ENCODE results near the gene NACA2.
"Not testable (repeated sequence)": the region's sequence is repeated elsewhere in the genome, so short reads cannot be mapped to it uniquely, and the experiment has no call there.

NACA2 gene

DNA sequence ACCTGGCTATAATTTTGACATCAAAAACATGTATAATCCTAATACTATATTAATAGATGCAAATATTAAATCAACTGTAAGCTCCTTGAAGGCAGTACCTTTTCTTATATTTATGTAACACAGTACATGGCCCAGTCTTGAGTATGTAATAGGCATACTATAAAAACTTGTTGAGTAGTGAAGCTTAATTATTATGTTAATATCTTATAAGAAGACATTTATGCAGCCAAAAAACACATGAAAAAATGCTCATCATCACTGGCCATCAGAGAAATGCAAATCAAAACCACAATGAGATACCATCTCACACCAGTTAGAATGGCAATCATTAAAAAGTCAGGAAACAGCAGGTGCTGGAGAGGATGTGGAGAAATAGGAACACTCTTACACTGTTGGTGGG, 25.2 kb downstream of the NACA2 start:
- H3K27ac ChIP-seq (ENCODE audit: low read depth, low read length); H3K79me2 ChIP-seq (ENCODE audit: control insufficient read depth, low read length); H3K9me3 ChIP-seq (ENCODE audit: control insufficient read depth, insufficient read depth, low read length); H3K36me3 ChIP-seq (ENCODE audit: control insufficient read depth, low read length); H3K9me2 ChIP-seq (replicated peaks; ENCODE audit: control insufficient read depth, low read length); H3K4me1 ChIP-seq (ENCODE audit: control insufficient read depth, low read length); H3F3A ChIP-seq (ENCODE audit: control insufficient read depth, insufficient read depth); H3K4me3 ChIP-seq (ENCODE audit: low read length); H4K20me1 ChIP-seq (ENCODE audit: control insufficient read depth, insufficient read depth, low read depth, low read length); H3K27me3 ChIP-seq (ENCODE audit: control insufficient read depth, low read length); H3K4me2 ChIP-seq (ENCODE audit: low read length): not testable (repeated sequence)

DNA sequence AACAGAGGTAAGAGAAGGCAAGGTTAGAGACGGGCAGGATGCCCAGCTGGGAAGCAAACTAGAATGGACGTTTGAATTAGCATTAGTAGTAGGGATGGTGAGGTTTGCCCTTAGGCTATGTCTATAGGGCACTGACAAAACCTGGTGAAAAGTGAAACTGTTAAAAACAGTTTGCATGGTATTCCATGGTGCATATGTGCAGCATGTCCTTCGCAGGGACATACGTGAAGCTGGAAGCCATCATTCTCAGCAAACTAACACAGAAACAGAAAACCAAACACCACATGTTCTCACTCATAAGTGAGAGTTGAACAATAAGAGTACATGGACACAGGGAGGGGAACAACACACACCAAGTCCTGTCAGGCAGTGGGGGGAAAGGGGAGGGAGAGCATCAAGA, 25.8 kb downstream of the NACA2 start:
- TF ChIP-seq, protein P1, sequence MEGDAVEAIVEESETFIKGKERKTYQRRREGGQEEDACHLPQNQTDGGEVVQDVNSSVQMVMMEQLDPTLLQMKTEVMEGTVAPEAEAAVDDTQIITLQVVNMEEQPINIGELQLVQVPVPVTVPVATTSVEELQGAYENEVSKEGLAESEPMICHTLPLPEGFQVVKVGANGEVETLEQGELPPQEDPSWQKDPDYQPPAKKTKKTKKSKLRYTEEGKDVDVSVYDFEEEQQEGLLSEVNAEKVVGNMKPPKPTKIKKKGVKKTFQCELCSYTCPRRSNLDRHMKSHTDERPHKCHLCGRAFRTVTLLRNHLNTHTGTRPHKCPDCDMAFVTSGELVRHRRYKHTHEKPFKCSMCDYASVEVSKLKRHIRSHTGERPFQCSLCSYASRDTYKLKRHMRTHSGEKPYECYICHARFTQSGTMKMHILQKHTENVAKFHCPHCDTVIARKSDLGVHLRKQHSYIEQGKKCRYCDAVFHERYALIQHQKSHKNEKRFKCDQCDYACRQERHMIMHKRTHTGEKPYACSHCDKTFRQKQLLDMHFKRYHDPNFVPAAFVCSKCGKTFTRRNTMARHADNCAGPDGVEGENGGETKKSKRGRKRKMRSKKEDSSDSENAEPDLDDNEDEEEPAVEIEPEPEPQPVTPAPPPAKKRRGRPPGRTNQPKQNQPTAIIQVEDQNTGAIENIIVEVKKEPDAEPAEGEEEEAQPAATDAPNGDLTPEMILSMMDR (IDR thresholded peaks at IDR 0.05; ENCODE audit: low read depth, low read length, poor library complexity, severe bottlenecking) = no peak
- no peak for TF ChIP-seq EZH2phosphoT487 (IDR thresholded peaks at IDR 0.05; ENCODE audit: borderline replicate concordance, low read length)

DNA sequence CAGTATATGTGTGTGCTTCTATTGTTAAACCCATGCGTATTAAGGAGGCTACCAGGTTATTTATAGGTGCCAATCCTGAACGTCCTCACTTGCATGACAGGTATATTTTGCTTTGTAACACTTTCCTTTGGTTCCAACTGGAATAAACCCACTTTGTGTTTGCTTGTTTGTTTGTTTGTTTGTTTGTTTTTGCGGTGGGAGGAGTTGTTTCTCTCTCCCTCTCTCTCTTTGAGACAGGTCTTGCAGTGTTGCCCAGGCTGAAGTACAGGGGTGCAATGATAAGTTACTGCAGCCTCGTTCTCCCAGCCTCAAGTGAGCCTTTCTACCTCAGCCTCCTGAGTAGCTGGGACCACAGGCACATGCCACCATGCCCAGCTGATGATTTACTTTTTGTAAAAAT, 28.7 kb downstream of the NACA2 start:
- Histone ChIP-seq H4K20me1 (ENCODE audit: control insufficient read depth, insufficient read depth, low read depth, low read length) (no peaks in the 10 kb centered on the region), H3K9me2 (replicated peaks; ENCODE audit: control insufficient read depth, low read length) (no peaks in the 10 kb centered on the region), H3F3A (ENCODE audit: control insufficient read depth, insufficient read depth) (no peaks in the 10 kb centered on the region), H3K79me2 (ENCODE audit: control insufficient read depth, low read length) (no peaks in the 10 kb centered on the region), H3K27me3 (ENCODE audit: control insufficient read depth, low read length) (no peaks in the 10 kb centered on the region), H3K9me3 (ENCODE audit: control insufficient read depth, insufficient read depth, low read length) (no peaks in the 10 kb centered on the region), H3K4me1 (ENCODE audit: control insufficient read depth, low read length) (no peaks in the 10 kb centered on the region), H3K4me3 (ENCODE audit: low read length) (no peak overlapping the region), H3K36me3 (ENCODE audit: control insufficient read depth, low read length) (no peaks in the 10 kb centered on the region), H3K27ac (ENCODE audit: low read depth, low read length) (no peak overlapping the region), H3K4me2 (ENCODE audit: low read length) (no peak overlapping the region)
- no peak for TF ChIP-seq EZH2phosphoT487 (IDR thresholded peaks at IDR 0.05; ENCODE audit: borderline replicate concordance, low read length)
- TF ChIP-seq, protein P1 (IDR thresholded peaks at IDR 0.05; ENCODE audit: low read depth, low read length, poor library complexity, severe bottlenecking) = no peak

More for the DNA sequence above, 25.8 kb downstream of the NACA2 start:
- no peak overlapping the region for H3K4me2 ChIP-seq (ENCODE audit: low read length)
- no peaks in the 10 kb centered on the region for H3K4me1 ChIP-seq (ENCODE audit: control insufficient read depth, low read length)
- no peak overlapping the region for H3K4me3 ChIP-seq (ENCODE audit: low read length)
- no peaks in the 10 kb centered on the region for H3K9me3 ChIP-seq (ENCODE audit: control insufficient read depth, insufficient read depth, low read length)
- no peaks in the 10 kb centered on the region for H4K20me1 ChIP-seq (ENCODE audit: control insufficient read depth, insufficient read depth, low read depth, low read length)
- no peaks in the 10 kb centered on the region for H3F3A ChIP-seq (ENCODE audit: control insufficient read depth, insufficient read depth)
- no peak overlapping the region for H3K27ac ChIP-seq (ENCODE audit: low read depth, low read length)
- H3K36me3 ChIP-seq (ENCODE audit: control insufficient read depth, low read length) = no peaks in the 10 kb centered on the region
- no peaks in the 10 kb centered on the region for H3K9me2 ChIP-seq (replicated peaks; ENCODE audit: control insufficient read depth, low read length)
- H3K27me3 ChIP-seq (ENCODE audit: control insufficient read depth, low read length) = no peaks in the 10 kb centered on the region
- peaks cover 7% of the 10 kb centered on the region; the same call in 1 of the 2 replicates for H3K79me2 ChIP-seq (ENCODE audit: control insufficient read depth, low read length)

DNA sequence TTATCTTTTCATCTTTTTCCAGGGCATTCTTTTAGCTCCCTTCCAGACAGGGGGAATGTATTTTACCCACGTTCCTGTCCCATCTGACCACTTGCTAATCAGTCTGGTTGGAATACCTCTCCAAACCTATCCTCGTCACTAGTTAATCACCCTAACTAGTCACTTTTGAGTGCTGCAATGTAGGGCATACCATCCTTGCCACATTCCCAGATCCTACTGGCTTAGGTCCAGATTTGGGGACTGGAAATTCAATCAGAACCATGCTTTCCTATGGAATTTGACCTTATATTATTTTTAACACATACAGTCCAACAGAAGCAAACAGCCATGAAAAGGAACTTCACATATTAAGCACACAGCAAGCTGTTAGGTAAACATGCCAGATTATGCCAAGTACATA, 29.7 kb downstream of the NACA2 start:
- no peaks in the 10 kb centered on the region for H3K36me3 ChIP-seq (ENCODE audit: control insufficient read depth, low read length)
- H3K4me1 ChIP-seq (ENCODE audit: control insufficient read depth, low read length) = peaks cover 3% of the 10 kb centered on the region; the same call in 1 of the 2 replicates
- TF ChIP-seq, protein P1 (IDR thresholded peaks at IDR 0.05; ENCODE audit: low read depth, low read length, poor library complexity, severe bottlenecking) = no peak
- H3K9me3 ChIP-seq (ENCODE audit: control insufficient read depth, insufficient read depth, low read length) = no peaks in the 10 kb centered on the region
- no peaks in the 10 kb centered on the region for H4K20me1 ChIP-seq (ENCODE audit: control insufficient read depth, insufficient read depth, low read depth, low read length)
- no peak overlapping the region for H3K27ac ChIP-seq (ENCODE audit: low read depth, low read length)
- H3K79me2 ChIP-seq (ENCODE audit: control insufficient read depth, low read length) = no peaks in the 10 kb centered on the region
- no peak overlapping the region for H3K4me2 ChIP-seq (ENCODE audit: low read length)
- no peaks in the 10 kb centered on the region for H3F3A ChIP-seq (ENCODE audit: control insufficient read depth, insufficient read depth)
- no peak overlapping the region for H3K4me3 ChIP-seq (ENCODE audit: low read length)
- no peaks in the 10 kb centered on the region for H3K9me2 ChIP-seq (replicated peaks; ENCODE audit: control insufficient read depth, low read length)
- no peaks in the 10 kb centered on the region for H3K27me3 ChIP-seq (ENCODE audit: control insufficient read depth, low read length)
